Omental fat pad (tissue), 4 donors: ENCODE measurements around the gene RMI1. TPM values are rescaled to one million over a fixed set of nuclear protein-coding genes. Genes with fewer than 3 reads are reported as not detected.

ENCODE experiments used
- ATAC-seq: fragments of 150-250 bp; one replicate; pipeline ENCODE4 v1.9.1; 2016; ENCODE audit warnings: mild to moderate bottlenecking, moderate library complexity; ENCODE audit not compliant: low FRiP score
- DNase-seq: peaks from one replicate; pipeline ENCODE4 v3.0.0-alpha.2; 2019; ENCODE audit warnings: low spot score
- total RNA-seq, 4 donors: library from RNA; depleted of rRNA; stranded (reverse); fragments of >200 nt; gene quantifications; one replicate each; pipeline ENCODE4 v1.1.0, GENCODE V29; 2016
- TF ChIP-seq, protein P1 (sequence below), 3 donors: fragments of 450-650 bp; IDR thresholded peaks; one replicate each; pipeline ENCODE4 v1.5.1; 2016 to 2017; ENCODE audit warnings: antibody characterized with exemption in 3 of 3, mild to moderate bottlenecking in 3 of 3, moderate library complexity in 2 of 3

The RMI1 gene
- 1 to 10 TPM; 2.0 to 8.0 (median 2.3) TPM for total RNA-seq

DNA sequence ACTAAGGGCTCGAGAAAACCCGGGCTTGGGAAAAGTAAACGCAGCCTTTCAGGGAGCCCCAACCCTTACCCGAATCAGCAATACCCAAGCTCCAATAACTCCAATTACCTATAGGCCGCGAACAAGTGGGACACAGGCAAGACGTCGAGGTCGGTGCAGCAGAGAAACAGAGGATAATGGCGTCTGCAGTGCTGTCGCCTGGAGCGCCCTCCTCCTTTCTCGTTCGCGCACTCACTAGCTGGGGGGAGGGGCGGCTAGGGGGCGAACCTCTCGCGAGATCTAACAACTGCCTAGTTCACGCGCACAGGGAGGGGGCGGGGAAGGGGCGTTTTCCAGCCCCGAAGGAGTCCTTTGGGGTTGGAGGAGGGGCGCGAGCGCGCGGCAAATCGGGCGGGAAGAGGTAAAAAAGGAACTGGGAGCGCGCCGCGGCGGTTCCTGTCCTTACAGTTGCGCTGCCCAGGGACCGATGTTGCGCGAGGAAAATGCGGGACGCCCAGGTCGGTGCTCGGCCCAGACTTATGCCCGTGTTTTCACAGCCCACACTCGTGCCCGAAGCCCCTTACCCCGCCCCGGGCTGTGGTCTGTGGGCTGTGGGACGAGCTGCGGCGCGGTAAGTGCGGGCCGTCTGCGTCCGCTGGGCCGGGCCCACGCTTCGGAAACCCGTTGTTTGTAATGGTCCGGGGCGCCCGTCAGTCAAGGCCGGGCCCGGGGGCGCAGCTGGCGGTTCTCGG lies at the start of gene RMI1:
Gene RMI1 (plus strand): TSS at position 411 of the 731 bp plus-strand sequence. CDS start 20,182 bp downstream, outside the sequence.
- DNase-seq (peak; percentile 99), ATAC-seq (peak; percentile 84)
- TF ChIP-seq, protein P1, sequence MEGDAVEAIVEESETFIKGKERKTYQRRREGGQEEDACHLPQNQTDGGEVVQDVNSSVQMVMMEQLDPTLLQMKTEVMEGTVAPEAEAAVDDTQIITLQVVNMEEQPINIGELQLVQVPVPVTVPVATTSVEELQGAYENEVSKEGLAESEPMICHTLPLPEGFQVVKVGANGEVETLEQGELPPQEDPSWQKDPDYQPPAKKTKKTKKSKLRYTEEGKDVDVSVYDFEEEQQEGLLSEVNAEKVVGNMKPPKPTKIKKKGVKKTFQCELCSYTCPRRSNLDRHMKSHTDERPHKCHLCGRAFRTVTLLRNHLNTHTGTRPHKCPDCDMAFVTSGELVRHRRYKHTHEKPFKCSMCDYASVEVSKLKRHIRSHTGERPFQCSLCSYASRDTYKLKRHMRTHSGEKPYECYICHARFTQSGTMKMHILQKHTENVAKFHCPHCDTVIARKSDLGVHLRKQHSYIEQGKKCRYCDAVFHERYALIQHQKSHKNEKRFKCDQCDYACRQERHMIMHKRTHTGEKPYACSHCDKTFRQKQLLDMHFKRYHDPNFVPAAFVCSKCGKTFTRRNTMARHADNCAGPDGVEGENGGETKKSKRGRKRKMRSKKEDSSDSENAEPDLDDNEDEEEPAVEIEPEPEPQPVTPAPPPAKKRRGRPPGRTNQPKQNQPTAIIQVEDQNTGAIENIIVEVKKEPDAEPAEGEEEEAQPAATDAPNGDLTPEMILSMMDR (IDR thresholded peaks at IDR 0.05) = no peak

DNA sequence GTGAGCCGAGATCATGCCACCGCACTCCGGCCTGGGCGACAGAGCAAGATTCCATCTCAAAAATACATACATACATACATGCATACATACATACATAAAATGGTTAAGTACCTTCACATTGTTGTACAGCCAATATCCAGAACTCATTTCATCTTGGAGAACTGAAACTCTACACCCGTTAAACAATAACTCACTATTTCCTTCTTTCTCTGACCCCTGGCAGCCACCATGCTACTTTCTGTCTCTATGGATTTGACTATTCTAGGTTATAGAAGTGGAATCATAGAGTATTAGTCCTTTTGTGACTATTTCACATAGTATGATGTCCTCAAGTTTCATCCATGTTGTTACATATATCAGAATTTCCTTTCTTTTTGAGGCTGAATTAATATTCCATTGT lies 49.7 kb upstream of the RMI1 start:
- ATAC-seq (no peak), DNase-seq (no peak)
- TF ChIP-seq, protein P1 (IDR thresholded peaks at IDR 0.05) = no peak

DNA sequence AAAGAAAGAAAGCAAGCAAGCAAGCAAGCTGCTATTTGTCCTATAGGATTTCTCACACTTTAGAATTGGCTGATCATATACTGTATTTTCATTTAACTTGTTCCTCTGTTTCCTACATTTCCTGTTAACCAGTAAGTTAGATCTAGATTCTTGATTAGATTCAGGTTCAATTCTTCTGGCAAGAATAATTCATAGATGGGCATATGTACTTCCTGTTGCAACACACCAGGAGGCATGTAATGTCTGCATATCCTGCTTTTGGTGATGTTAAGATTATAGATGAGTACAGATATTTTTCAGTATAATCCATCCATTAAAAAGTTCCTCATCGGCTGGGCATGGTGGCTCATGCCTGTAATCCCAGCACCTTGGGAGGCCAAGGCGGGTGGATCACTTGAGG lies 48.6 kb upstream of the RMI1 start:
- TF ChIP-seq, protein P1 (IDR thresholded peaks at IDR 0.05) = no peak

GRCh38 chr9:83932851-83933250 lies 47.8 kb upstream of the RMI1 start:
- TF ChIP-seq, protein P1 (IDR thresholded peaks at IDR 0.05) = no peak
- ATAC-seq (no peak), DNase-seq (no peak)

More for the DNA sequence above, 48.6 kb upstream of the RMI1 start:
- no peak for DNase-seq
- no peak for ATAC-seq

DNA sequence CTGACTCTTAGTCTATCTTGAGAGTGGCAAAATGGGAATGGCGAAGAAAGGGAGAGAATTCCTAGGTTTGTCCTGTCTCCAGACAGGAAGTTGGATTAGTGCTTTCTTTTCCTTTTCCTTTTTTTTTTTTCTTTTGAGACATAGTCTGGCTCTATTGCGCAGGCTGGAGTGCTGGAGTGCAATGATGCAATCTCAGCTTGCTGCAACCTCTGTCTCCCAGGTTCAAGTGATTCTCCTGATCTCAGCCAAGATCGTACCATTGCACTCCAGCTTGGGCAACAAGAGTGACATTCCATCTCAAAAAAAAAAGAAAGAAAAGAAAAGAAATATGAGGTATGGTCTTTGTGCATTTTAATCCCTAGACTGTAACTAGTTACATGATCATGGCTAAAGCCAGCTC lies 46.8 kb upstream of the RMI1 start:
- TF ChIP-seq, protein P1 (IDR thresholded peaks at IDR 0.05) = no peak
- ATAC-seq = peak; percentile 47

DNA sequence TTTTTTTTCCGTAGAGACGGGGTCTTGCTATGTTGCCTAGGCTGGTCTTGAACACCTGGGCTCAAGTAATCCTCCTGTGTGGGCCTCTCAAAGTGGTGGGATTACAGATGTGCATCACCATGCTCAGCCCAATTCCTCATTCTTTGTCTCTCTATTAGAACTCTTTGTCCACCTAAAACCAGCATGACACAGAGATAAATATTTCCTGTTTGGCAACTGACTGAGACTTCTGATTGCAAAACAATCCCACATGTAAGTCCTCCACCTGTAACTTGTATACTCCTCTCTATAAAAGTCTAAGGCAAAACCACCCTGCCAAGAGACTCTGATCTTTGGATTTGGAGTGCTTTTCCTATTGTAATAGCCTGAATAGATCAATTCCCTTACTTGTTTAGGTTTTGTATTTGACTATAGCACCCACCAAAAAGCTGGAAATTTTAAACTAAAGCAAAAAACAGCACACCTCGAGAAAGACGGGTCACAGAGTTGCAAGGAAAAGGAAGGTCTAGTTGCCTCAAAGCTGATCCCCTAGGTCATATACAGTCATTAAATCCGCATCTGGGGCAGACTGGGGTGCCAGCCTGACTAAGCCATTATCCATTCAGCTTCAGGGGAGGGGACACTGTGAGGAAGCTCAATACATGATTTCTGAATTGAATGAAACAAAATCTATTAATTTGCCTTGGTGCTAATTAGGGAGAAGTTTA lies 45.9 kb upstream of the RMI1 start:
- no peak for DNase-seq
- TF ChIP-seq, protein P1 (IDR thresholded peaks at IDR 0.05) = no peak
- ATAC-seq = peak; percentile 33

More for the DNA sequence above, 46.8 kb upstream of the RMI1 start:
- DNase-seq = no peak
